GM19035 (cell line): ENCODE data around the gene TJAP1.
"Not testable (repeated sequence)": the region's sequence is repeated elsewhere in the genome, so short reads cannot be mapped to it uniquely, and the experiment has no call there.

Source experiments
- ATAC-seq: cut with Tn5 transposase; IDR thresholded peaks from one replicate; pipeline ENCODE4 v1.9.1; 2021; ENCODE audit not compliant: unreplicated experiment

The TJAP1 gene

GRCh38 chr6:43453831-43454230 lies 23.5 kb upstream of the TJAP1 start:
- ATAC-seq: no peak

GRCh38 chr6:43454290-43454695 lies 23.1 kb upstream of the TJAP1 start:
- no peak for ATAC-seq

GRCh38 chr6:43454696-43455530 lies 22.5 kb upstream of the TJAP1 start:
- ATAC-seq: no peak

GRCh38 chr6:43455531-43456428 lies 21.6 kb upstream of the TJAP1 start, which contains the start of gene DLK2:
Gene DLK2, minus strand, starts transcription at chr6:43455548. Its CDS starts 723 bp downstream, at chr6:43454825.
- ATAC-seq: no peak

GRCh38 chr6:43457643-43458042 lies 19.7 kb upstream of the TJAP1 start:
- ATAC-seq: no peak

GRCh38 chr6:43458154-43458553 lies 19.2 kb upstream of the TJAP1 start:
- not testable (repeated sequence) for ATAC-seq

GRCh38 chr6:43459535-43459934 lies 17.8 kb upstream of the TJAP1 start:
- ATAC-seq: no peak

- ATAC-seq: no peak
Observed at GRCh38 chr6:43460032-43460431, 17.3 kb upstream of the TJAP1 start.

GRCh38 chr6:43461936-43462335 lies 15.4 kb upstream of the TJAP1 start:
- no peak for ATAC-seq

- no peak for ATAC-seq
Observed at GRCh38 chr6:43464337-43464736, 13.0 kb upstream of the TJAP1 start.

GRCh38 chr6:43465948-43466347 lies 11.4 kb upstream of the TJAP1 start:
- no peak for ATAC-seq

GRCh38 chr6:43467265-43467664 lies 10.1 kb upstream of the TJAP1 start:
- not testable (repeated sequence) for ATAC-seq

GRCh38 chr6:43467752-43468151 lies 9.6 kb upstream of the TJAP1 start:
- ATAC-seq: no peak

- no peak for ATAC-seq
Observed at GRCh38 chr6:43468240-43468639, 9.1 kb upstream of the TJAP1 start.

GRCh38 chr6:43468748-43469681 lies 8.4 kb upstream of the TJAP1 start:
- ATAC-seq: no peak

GRCh38 chr6:43469947-43470346 lies 7.4 kb upstream of the TJAP1 start:
- ATAC-seq: no peak

GRCh38 chr6:43471399-43471798 lies 6.0 kb upstream of the TJAP1 start:
- no peak for ATAC-seq

- no peak for ATAC-seq
Observed at GRCh38 chr6:43472515-43472914, 4.9 kb upstream of the TJAP1 start.

GRCh38 chr6:43475516-43475915 lies 1.9 kb upstream of the TJAP1 start:
- no peak for ATAC-seq

- no peak for ATAC-seq
Observed at GRCh38 chr6:43476746-43477145, 624 bp upstream of the TJAP1 start.

- no peak for ATAC-seq
Observed at GRCh38 chr6:43478008-43478372, 620 bp downstream of the TJAP1 start.
